Activated CD4-positive, CD25-positive, alpha-beta regulatory T cell treated with anti-CD3 and anti-CD28 coated beads, Interleukin-2, amount 50 U/mL, for 24 hours (primary cell): ENCODE measurements around the gene SGCA.
A peak's percentile ranks its signal among the peaks of the same experiment; 100 is the strongest.

Experiments used
- ATAC-seq, 2 donors: fragments of 150-1000 bp; cut with Tn5 transposase; one replicate each; pipeline ENCODE4 v1.10.0; 2021; ENCODE audit warnings: mild to moderate bottlenecking in 1 of 2, moderate library complexity in 1 of 2

Gene SGCA

GRCh38 chr17:50168319-50168718 is 2.5 kb downstream of the SGCA start:
- no peak for ATAC-seq

DNA sequence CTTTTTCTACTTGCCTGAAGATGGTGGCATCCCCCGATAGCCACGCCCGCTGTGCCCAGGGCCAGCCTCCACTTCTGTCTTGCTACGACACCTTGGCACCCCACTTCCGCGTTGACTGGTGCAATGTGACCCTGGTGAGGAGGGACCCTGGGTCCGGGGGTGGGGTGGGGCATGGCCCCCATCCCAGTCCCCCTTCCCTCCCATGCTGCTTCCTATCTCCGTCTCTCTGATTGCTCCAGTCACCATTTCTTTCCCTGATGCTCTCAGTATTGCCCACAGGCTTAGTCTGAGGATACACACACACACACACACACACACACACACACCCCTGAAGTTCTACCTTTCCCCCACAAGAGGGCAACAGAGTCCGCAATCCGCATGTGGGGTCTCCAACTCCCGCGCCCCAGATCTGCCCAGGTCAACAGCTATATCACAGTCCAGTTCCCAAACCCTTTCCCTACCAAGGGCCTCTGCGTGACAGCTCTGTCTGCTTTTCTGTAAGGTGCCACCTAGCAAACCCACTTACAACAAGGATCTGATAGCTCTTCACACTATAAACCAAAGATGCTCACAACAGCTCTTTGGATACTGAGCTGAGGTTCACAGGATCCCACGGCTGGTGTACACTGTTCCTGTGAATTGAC is 3.4 kb downstream of the SGCA start:
- ATAC-seq: peak; percentile 64

DNA sequence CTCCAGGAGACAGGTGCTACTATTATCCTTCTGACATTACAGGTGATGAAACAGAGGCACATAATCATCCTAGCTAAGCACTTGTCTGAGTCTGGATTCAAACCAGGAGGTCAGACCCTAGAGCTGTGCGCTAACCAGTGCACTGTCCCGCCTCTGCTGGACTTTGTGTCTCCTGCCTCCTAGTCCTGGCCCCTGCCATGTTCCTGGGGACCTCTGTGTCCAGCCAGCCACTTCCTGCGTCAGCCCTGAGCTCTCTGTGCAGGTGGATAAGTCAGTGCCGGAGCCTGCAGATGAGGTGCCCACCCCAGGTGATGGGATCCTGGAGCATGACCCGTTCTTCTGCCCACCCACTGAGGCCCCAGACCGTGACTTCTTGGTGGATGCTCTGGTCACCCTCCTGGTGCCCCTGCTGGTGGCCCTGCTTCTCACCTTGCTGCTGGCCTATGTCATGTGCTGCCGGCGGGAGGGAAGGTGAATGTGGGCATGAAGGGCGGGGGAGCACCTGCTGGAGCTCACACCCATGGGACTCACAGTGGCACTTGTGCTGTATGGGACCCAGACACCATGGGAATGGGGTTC is 4.2 kb downstream of the SGCA start:
- ATAC-seq: no peak

DNA sequence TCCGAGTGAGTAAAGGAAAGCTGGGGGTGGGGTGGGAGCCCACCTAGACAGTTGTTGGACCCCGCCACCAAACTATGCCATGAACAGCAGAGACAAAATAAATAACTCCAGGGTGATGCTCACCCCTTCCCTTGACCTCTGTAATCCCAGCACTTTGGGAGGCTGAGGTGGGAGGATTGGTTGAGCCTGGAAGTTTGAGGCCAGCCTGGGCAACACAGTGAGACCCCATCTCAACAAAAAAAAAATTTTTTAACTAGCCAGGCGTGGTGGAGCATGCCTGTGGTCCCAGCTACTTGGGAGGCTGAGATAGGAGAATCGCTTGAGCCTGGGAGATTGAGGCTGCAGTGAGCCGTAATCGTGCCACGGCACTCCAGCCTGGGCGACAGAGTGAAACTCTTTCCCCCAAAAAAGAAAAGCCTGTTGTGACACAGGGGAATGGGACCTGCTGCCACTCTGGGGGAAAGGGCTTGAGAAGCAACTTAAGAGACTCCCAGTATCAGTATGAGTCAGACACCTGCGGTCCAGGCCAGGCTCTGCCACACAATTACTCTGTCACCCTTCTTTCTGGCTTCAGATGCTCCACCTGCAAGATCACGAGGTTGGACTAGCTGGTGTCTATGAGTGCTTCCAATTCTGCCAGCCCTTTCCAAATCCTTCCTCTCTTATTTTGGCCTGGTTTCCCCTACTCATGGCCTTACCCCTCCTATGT is 5.0 kb downstream of the SGCA start:
- peak in 1 of 2 donors; percentile 60 for ATAC-seq

GRCh38 chr17:50171371-50172071 is 5.7 kb downstream of the SGCA start:
- no peak for ATAC-seq

GRCh38 chr17:50172130-50172529 is 6.3 kb downstream of the SGCA start:
- ATAC-seq: no peak

GRCh38 chr17:50172936-50173334 is 7.1 kb downstream of the SGCA start:
- no peak for ATAC-seq

- ATAC-seq: no peak
Measured at GRCh38 chr17:50173335-50173941, 7.6 kb downstream of the SGCA start.

GRCh38 chr17:50174444-50174843 is 8.6 kb downstream of the SGCA start:
- ATAC-seq: no peak

GRCh38 chr17:50175035-50175807 is 9.4 kb downstream of the SGCA start:
- no peak for ATAC-seq

DNA sequence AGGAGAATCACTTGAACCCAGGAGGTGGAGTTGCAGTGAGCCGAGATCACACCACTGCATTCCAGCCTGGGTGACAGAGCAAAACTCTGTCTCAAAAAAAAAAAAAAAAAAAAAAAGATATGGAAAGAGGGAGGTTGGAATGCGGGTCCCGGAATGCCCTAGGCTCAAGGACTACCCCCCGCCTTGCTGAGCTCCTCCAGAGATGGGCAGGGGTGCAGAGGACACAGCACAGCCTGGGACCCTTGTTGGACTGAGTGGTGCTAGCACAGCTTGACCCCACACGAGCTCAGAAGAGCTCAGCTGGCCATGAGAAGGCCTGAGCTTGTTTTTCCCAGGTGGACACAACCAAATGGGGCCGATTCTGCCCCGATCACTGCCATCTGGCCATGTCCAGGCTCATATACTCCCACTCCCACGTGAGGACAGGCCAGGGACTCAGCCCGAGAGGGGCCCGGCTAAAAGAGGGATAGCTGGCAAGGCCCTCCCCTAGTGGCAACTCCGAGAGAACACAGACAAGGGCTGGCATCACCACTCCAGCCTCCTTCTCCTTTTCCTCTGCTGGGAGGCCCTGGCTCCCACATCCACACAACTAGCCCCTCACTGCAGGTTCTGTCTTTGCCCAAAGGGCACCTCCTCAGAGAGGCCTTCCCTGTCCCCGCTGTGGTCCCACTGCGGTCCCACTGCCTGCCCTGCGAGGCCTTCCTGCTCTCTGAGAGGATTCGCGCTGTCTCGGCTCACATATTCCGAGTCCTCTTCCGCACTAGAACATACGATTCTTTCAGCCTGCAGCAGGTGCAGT is 11.0 kb downstream of the SGCA start:
- no peak for ATAC-seq

DNA sequence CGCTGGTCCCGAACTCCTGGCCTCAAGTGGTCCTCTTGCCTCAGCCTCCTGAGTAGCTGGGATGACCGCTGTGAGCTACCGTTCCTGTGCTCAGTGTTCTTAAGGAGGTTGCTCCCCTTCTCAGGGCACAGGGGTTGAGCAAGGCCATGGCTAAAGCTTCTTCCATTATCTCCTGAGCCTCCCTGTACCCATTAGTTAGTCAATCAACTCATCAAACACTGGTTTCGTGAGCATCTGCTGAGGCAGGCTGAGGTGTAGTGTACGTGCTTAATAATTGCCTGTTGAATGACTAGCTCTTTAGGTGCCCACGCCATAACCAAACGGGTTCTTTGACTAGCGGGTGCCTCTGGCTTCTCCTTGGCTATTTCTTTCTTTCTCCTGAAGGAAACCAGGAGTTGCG is 11.7 kb downstream of the SGCA start:
- no peak for ATAC-seq

GRCh38 chr17:50177983-50178834 is 12.4 kb downstream of the SGCA start:
- ATAC-seq: peak; percentile 74 to 88

- no peak for ATAC-seq
Measured at GRCh38 chr17:50180111-50180510, 14.3 kb downstream of the SGCA start.

- ATAC-seq: no peak
Measured at GRCh38 chr17:50180620-50181019, 14.8 kb downstream of the SGCA start.

GRCh38 chr17:50181144-50181543 is 15.3 kb downstream of the SGCA start:
- ATAC-seq: no peak

DNA sequence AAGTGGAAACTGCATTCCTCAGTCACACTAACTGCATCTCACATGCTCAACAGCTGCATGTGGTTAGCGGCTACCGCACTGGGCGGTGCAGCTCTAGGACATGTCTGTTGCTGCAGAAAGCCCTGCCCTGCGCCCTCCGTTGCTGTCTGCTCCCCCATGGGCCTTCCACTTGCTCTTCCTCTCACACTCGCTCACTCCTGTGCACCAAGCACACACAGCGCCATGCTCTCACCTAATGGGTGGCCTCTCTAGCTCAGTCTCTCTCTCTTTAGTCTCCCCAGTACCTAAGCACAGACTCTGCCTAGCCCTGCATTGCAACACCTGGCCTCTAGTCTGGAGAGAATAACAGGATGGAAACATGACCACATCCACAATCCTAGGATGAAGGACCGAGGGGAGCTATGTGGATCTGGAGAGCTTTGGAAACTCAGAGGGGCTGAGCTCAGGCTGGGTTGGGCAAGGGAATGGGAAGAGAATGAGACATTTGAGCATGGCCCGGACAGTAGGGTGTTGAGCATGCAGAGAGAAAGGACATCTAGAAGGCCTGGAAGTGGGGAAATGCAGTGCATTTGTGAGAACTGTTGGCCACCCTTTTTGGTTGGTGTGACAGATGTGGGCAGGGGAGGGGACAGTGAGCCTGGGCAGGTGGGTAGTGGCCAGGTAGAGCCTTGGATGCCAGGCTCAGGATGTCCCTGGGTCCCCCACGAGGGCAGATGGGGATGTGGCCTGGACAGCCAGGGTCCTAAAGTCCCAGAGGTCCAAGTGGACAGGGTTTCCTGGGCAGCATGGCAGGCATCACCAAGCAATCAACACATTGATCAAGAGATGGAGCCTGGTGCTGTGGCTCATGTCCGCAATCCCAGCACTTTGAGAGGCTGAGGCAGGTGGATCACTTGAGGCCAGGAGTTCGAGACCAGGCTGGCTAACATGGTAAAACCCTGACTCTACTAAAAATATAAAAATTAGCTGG is 16.1 kb downstream of the SGCA start:
- ATAC-seq: no peak

GRCh38 chr17:50182783-50183420 is 17.1 kb downstream of the SGCA start:
- ATAC-seq: no peak
